Stimulated activated CD8-positive, alpha-beta memory T cell treated with anti-CD3 and anti-CD28 coated beads, Interleukin-12 subunit alpha, Interleukin-12 subunit beta, amount 100 ng/mL, for 24 hours (primary cell): ENCODE measurements around the gene ADAMTS19.

Experiments
- DNase-seq: peaks from one replicate; pipeline ENCODE4 v3.0.0-alpha.2; 2020; ENCODE audit errors: extremely low read depth

Gene ADAMTS19

GRCh38 chr5:129670957-129671500 lies 210.9 kb downstream of the ADAMTS19 start:
- no peak for DNase-seq

- DNase-seq, result no peak
Observed at GRCh38 chr5:129672006-129672405, 211.9 kb downstream of the ADAMTS19 start.

GRCh38 chr5:129679671-129680070 lies 219.6 kb downstream of the ADAMTS19 start:
- DNase-seq, result no peak

GRCh38 chr5:129687941-129688340 lies 227.8 kb downstream of the ADAMTS19 start:
- DNase-seq, result no peak

- DNase-seq, result no peak
Observed at GRCh38 chr5:129689045-129689444, 228.9 kb downstream of the ADAMTS19 start.

GRCh38 chr5:129691220-129691619 lies 231.1 kb downstream of the ADAMTS19 start:
- DNase-seq, result no peak

GRCh38 chr5:129696636-129697035 lies 236.5 kb downstream of the ADAMTS19 start:
- no peak for DNase-seq

GRCh38 chr5:129698661-129699060 lies 238.6 kb downstream of the ADAMTS19 start:
- no peak for DNase-seq

GRCh38 chr5:129716235-129716634 lies 256.1 kb downstream of the ADAMTS19 start:
- no peak for DNase-seq

GRCh38 chr5:129716651-129717050 lies 256.6 kb downstream of the ADAMTS19 start:
- no peak for DNase-seq

GRCh38 chr5:129717751-129718310 lies 257.7 kb downstream of the ADAMTS19 start:
- no peak for DNase-seq

- no peak for DNase-seq
Observed at GRCh38 chr5:129718471-129719090, 258.5 kb downstream of the ADAMTS19 start.

- no peak for DNase-seq
Observed at GRCh38 chr5:129724222-129724621, 264.1 kb downstream of the ADAMTS19 start.

- DNase-seq, result no peak
Observed at GRCh38 chr5:129724647-129725046, 264.5 kb downstream of the ADAMTS19 start.

- no peak for DNase-seq
Observed at GRCh38 chr5:129739773-129740172, 279.7 kb downstream of the ADAMTS19 start.

- DNase-seq, result no peak
Observed at GRCh38 chr5:129743541-129744187, 283.6 kb downstream of the ADAMTS19 start.

- DNase-seq, result no peak
Observed at GRCh38 chr5:129745997-129746396, 285.9 kb downstream of the ADAMTS19 start.

GRCh38 chr5:129746876-129747275 lies 286.8 kb downstream of the ADAMTS19 start:
- DNase-seq, result no peak

GRCh38 chr5:129747572-129748407 lies 287.7 kb downstream of the ADAMTS19 start, which contains the start of gene MINAR2:
MINAR2 (plus strand) TSS chr5:129748094; CDS start chr5:129748191, 97 bp downstream.
- DNase-seq, result no peak

- no peak for DNase-seq
Observed at GRCh38 chr5:129748913-129749880, 289.1 kb downstream of the ADAMTS19 start.
